Activated naive CD4-positive, alpha-beta T cell treated with Interleukin-2 at 50 U/mL for 16 hours (primary cell): ENCODE data around the gene PTPN13.

Source experiments
- DNase-seq: peaks from one replicate; pipeline ENCODE4 v3.0.0-alpha.2; 2020

Gene PTPN13

GRCh38 chr4:86822136-86822535 lies 228.0 kb downstream of the PTPN13 start:
- no peak for DNase-seq

GRCh38 chr4:86825511-86825910 lies 231.4 kb downstream of the PTPN13 start:
- DNase-seq = no peak

- no peak for DNase-seq
These were observed 237.4 kb downstream of the PTPN13 start for GRCh38 chr4:86831262-86832130.

GRCh38 chr4:86833615-86834014 lies 239.5 kb downstream of the PTPN13 start:
- no peak for DNase-seq

DNA sequence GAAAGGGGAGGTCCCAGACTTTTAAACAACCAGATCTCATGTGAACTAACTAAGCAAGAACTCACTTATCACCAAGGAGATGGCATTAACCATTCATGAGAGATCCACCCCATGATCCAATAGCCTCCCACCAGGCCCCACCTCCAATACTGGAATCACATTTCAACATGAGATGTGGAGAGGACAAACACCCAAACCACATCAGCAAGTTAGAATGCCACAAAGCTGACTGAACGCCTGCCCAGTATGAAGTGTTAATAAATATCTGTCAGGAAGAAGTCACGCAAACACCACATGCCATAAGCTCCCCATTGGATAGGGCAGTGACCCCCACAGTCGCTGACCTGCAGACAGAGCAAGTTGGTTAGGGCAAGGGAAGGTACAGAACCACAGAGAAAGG lies 240.8 kb downstream of the PTPN13 start:
- no peak for DNase-seq

GRCh38 chr4:86835677-86836076 lies 241.6 kb downstream of the PTPN13 start:
- DNase-seq = no peak

DNA sequence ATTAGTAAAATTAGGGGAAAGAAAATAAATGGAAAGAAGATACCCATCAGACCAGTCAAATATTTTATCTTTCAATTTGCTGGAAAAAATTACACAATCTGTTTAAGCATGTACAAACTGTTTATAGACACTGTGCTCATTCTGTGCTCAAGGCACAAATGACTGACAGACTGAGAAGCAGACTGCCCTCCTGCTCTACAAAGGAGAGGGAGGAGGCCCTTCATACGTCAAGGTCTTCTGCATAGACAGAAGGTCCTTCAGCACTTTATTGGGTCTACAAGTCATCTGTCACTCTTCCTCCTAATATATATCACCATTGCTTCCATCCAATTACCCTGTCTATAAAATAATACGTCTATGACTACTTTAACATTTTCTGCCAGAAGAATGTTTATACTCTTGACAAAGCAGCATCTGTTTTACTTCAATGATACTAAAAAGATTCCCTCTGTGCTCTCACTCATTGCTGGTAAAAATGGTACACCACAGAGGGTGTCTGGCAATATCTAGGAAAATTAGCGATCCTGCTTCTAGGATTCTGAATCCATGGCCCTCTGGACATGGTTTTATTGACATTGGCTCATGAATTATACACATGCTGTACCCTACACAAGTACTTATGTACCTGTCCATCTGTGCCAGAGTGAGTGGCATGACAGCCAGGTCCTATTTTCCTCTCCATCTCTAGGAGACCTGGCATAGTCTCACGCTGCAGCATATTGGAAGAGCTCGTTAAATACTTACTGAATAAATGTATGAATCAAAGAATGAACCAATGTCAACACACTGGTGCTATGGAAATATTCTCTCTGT lies 243.8 kb downstream of the PTPN13 start:
- DNase-seq = no peak

DNA sequence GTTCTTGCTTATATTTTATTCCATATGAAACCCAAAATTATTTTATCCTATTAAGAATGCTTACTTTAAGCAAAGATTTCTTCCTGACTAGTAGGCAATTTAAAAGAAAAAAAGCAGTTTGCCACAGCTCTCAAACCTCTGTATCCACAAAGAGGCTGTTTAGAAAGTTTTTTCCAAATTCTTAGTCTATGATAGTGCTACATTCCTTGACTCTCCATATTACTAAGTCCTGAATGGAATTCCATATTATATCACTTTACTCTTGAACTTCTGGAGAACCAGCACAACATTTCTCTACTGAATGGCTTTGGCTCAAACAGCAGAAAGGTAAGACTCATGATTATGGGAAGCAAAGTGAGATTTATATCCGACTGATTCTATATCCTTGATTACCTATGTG lies 246.7 kb downstream of the PTPN13 start:
- no peak for DNase-seq

GRCh38 chr4:86841309-86841708 lies 247.2 kb downstream of the PTPN13 start:
- DNase-seq = no peak

- no peak for DNase-seq
These were observed 251.5 kb downstream of the PTPN13 start for GRCh38 chr4:86845593-86845992.

DNA sequence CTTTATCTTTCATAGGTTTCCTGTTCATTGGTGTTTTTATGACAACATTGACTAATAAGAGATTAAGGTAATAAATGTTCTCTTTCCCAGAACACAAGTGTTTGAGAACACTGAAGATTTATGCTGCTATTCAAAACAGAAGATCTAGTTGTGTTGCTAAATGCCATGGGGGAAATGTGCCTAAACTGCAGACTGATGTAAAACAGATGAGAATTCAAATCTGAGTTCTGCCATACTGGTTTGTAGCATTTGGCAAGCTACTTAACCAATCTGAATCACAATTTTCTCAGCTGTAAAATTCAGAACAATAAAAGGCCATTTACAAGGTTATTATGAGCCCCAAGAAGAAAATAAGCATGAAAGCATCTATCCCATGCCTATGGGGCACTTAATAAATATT lies 252.8 kb downstream of the PTPN13 start:
- DNase-seq = no peak

DNA sequence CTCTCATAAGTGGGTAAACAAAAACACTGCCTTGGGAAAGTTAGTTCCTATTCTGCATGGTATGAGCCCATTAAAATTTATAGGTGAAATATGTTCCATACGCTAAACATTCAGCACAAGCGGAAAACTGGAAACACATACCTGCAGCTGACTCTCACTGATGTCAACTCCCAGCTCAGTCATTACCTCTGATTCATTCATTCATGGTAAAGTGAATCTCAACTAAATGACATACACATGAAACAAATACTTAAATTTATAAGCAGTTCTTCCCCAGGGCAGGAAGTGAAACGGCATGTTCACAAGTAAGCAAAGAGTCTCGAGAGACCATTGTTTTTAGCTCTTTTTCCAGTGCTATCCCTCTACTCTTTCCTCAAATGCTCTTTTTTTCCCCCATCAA lies 253.5 kb downstream of the PTPN13 start:
- no peak for DNase-seq

DNA sequence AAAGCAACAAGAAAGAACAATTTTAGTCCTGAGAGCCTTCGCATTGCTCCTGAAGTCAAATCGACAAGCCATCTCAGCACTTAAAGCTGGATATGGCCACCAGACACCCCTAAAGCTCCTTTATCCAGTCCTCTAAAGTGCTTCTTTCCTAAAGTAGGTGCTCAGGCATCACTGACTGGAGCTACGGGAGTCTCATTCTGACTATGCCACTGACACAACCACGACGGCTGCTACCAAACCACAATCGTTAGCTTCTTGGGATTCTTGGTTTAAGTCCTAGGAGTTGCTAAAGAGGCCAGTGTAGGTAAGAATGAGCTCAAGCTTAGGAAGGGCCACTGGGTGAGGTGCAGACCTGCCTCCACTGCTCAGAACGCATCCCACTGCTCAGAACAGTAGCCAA lies 254.0 kb downstream of the PTPN13 start:
- no peak for DNase-seq

GRCh38 chr4:86848732-86849619 lies 254.9 kb downstream of the PTPN13 start, which contains the start of gene SLC10A6:
Gene SLC10A6, minus strand, starts transcription at chr4:86849384. Its CDS starts 269 bp downstream, at chr4:86849115.
- no peak for DNase-seq

DNA sequence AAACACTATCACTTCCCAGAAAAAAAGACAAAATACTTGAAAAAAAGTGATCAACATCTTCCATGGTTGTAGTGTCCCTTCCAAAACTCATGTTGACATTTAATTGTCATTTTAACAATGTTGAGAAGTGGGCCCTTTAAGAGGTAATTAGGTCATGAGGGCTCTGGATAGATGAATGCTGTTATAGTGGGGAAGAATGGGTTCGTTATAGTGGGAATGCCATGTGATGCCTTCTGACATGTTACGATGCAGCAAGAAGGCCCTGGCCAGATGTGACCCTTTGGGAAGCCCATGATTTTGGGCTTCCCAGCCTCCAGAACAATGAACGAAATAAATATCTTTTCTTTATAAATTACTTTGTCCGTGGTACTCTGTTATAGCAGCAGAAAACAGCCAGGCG lies 259.1 kb downstream of the PTPN13 start:
- no peak for DNase-seq

GRCh38 chr4:86855572-86855971 lies 261.5 kb downstream of the PTPN13 start:
- DNase-seq = no peak

GRCh38 chr4:86856896-86857295 lies 262.8 kb downstream of the PTPN13 start:
- DNase-seq = no peak

DNA sequence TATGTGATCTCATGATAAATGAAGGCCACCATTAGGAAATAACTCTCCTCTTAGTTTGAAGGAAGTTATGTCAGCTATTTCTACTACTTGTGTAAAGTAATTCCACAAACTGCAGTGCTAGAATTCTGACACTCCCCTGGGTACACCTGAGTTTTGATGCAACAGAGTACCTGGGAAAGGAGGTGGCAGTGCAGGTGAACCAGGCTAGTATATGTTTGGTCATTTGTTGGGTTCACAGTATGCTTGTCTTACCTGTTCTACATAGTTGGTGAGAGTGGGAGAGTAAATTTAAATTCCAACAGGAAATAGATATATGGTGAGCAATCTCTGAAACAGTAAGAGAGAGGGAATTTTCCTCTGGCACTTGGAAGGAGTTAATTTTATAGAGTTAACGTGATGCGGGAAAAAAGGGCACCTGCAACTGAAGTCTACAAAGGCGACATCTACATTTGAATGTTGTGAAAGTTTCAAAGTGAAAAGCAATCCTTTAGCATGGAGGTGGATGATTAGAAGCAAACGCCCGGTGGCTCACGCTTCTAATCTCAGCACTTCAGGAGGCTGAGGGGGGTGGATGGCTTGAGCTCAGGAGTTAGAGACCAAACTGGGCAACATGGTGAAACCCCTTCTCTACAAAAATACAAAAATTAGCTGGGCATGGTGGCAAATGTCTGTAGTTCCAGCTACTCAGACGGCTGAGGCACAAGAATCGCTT lies 263.4 kb downstream of the PTPN13 start:
- DNase-seq = no peak
